Endothelial cell of coronary artery (primary cell): ENCODE results near the gene SULT1A1. TPM values are rescaled to one million over a fixed set of nuclear protein-coding genes. Genes with fewer than 3 reads are reported as not detected.

ENCODE experiments used
- total RNA-seq: library from RNA; depleted of rRNA; stranded (reverse); fragments of >200 nt; gene quantifications from 2 replicates; pipeline ENCODE4 v1.2.3, GENCODE V29; 2014

The SULT1A1 gene
- 4.5 and 7.4 TPM in 2 replicates for total RNA-seq

DNA sequence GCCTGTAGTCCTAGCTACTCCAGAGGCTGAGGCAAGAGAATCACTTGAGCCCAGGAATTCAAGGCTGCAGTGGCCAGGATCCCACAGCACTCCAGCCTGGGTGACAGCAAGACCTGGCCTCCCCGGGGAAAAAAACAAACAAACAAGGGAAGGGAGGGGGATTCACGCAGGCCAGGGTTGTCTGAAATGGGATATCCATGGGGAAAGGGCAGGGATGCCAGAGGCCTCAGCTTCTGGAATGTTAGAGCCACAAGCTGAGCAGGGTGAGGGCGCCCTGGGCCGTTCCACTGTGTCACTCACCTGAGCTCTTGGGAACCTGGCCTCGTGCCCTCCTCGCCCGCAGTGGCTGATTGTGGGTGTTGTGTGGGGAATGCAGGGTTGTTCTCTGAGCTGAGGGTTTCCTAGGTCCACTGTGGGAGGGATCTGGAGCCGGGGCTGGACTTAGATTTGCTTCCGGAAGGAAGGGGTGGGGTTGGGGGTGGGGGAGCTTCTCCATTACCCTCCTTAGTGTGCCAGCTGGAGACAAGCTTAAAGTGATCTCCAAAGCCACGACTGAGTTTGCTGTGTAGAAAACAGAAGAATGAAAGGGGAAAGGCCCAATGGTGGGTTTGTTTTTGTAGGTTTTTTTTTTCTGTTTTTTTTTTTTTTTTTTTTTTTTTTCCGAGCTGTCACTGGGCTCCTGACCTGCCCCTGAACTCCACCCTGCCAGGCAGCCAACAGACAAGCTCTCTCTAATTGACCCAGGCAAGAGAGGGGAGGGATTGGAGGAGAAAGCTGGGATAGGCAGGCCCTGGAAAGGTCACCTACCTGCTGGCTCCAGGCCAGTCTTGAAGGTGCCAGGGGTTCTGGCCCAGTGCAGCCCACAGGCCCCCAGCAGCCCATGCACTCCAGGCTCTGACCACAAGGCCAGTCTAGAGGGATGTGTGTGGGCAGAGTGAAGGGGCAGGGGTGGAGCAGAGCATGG, at the start of gene SULT1A1:
Gene SULT1A1, minus strand, starts transcription at position 414 of the 964 bp plus-strand sequence. CDS start 1,189 bp downstream, outside the sequence.

DNA sequence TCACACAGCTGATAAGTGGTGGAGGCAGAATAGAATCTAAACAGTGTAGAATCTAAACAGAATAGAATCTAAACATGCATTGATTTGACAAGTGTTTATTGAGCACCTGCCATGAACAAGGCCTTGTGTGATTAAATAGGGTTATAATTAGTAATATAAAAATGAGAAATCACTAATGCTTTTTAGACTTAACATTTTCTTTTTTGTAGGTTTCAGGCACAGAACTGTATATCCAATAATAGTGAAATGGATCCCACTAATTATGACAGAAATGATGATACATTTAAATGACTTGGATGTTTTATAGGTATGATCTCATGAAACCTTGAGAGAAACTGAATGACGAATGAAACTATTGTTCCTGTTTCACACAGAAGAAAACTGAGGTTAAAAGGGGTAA, 27.9 kb upstream of the SULT1A1 start, which contains the start of gene NPIPB8:
Gene NPIPB8, plus strand, starts transcription at position 301 of the 400 bp plus-strand sequence. CDS start 296 bp downstream, outside the sequence.

DNA sequence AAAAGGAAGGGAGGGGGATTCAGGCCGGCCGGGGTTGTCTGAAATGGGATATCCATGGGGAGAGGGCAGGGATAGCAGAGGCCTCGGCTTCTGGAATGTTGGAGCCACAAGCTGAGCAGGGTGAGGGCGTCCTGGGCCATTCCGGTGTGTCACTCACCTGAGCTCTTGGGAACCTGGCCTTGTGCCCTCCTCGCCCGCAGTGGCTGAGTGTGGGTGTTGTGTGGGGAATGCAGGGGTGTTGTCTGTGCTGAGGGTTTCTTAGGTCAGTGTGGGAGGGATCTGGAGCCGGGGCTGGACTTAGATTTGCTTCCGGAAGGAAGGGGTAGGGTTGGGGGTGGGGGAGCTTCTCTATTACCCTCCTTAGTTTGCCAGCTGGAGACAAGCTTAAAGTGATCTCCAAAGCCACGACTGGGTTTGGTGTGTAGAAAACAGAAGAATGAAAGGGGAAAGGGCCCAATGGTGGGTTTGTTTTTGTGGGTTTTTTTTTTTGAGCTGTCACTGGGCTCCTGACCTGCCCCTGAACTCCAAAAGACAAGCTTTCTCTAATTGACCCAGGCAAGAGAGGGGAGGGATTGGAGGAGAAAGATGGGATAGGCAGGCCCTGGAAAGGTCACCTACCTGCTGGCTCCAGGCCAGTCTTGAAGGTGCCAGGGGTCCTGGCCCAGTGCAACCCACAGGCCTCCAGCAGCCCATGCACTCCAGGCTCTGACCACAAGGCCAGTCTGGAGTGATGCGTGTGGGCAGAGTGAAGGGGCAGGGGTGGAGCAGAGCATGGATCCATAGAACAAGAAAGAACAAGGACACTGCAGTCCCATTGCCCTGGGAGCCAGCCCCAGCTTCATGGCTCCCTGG, 12.8 kb downstream of the SULT1A1 start, which contains the start of gene SULT1A2:
Gene SULT1A2, minus strand, starts transcription at position 211 of the 852 bp plus-strand sequence. CDS start 1,120 bp downstream, outside the sequence.

Other genes starting within 250 kb of the SULT1A1 start
- gene NPIPB6, start 246.5 kb downstream of the SULT1A1 start, total RNA-seq: 0.38 TPM in 1 of 2 replicates, not detected in the other
- 138 and 146 TPM in 2 replicates for gene EIF3CL, start 206.2 kb downstream of the SULT1A1 start, total RNA-seq
- not detected in 2 replicates for gene NPIPB7, start 137.7 kb downstream of the SULT1A1 start, total RNA-seq
- 10.5 and 11.0 TPM in 2 replicates for gene CLN3, start 118.0 kb downstream of the SULT1A1 start, total RNA-seq
- gene APOBR, start 115.4 kb downstream of the SULT1A1 start, total RNA-seq: not detected in 2 replicates
- not detected in 2 replicates for gene IL27, start 103.2 kb downstream of the SULT1A1 start, total RNA-seq
- gene NUPR1, start 71.1 kb downstream of the SULT1A1 start, total RNA-seq: under 0.01 and 1.6 TPM in 2 replicates
- 7.6 and 9.2 TPM in 2 replicates for gene SGF29, start 56.1 kb downstream of the SULT1A1 start, total RNA-seq
- 0.19 TPM in 1 of 2 replicates, not detected in the other for gene SULT1A2, start 13.0 kb downstream of the SULT1A1 start, total RNA-seq
- 0.36 TPM in 1 of 2 replicates, not detected in the other for gene NPIPB8, start 28.0 kb upstream of the SULT1A1 start, total RNA-seq
- gene EIF3C, start 101.4 kb upstream of the SULT1A1 start, total RNA-seq: 326 and 411 TPM in 2 replicates
- gene NPIPB9, start 141.7 kb upstream of the SULT1A1 start, total RNA-seq: 1.9 and 3.5 TPM in 2 replicates
- 26.7 and 39.5 TPM in 2 replicates for gene ATXN2L, start 213.0 kb upstream of the SULT1A1 start, total RNA-seq
- gene TUFM, start 236.3 kb upstream of the SULT1A1 start, total RNA-seq: 148 and 160 TPM in 2 replicates